Astrocyte (in vitro differentiated cells and primary cell): ENCODE data around the gene MSRB3.

Experiments used
- CTCF ChIP-seq: IDR thresholded peaks from 2 replicates; pipeline ENCODE4 v1.5.1; 2011; ENCODE audit warnings: low read depth, mild to moderate bottlenecking, inconsistent platforms, low read length, moderate library complexity; ENCODE audit not compliant: insufficient read depth
- EZH2 ChIP-seq: IDR thresholded peaks from 2 replicates; pipeline ENCODE4 v1.6.1; 2012; ENCODE audit warnings: mild to moderate bottlenecking, low read length, inconsistent platforms; ENCODE audit not compliant: insufficient read depth

GRCh38 chr12:65450625-65451024, 172.1 kb downstream of the MSRB3 start:
- no peak for TF ChIP-seq CTCF
- no peak for TF ChIP-seq EZH2
